ENCODE results near the gene CYTH4. TPM values are rescaled to one million over a fixed set of nuclear protein-coding genes. Genes with fewer than 3 reads are reported as not detected.

The CYTH4 gene
- total and polyA plus RNA-seq, 2 of the 8 experiments (the other 6 are each of a cell fraction or from before 2014, with no cell fraction given): 0.09 TPM; not detected in 1

- no peak overlapping the region for H2BK12ac ChIP-seq (ENCODE audit: low read depth, low read length)
- ChIA-PET CTCF (ENCODE audit: partially characterized antibody) (interaction anchor here (0.6 to 9.1 kb wide), 5 partner anchors 15 to 143 kb away, joined by 3 to 97 read pairs (median 3); no protein-coding TSS in a partner anchor), POLR2A (ENCODE audit: partially characterized antibody) (interaction anchor here (2.3 kb wide), 1 partner anchor 15 kb away, joined by 7 read pairs; no protein-coding TSS in a partner anchor)
- no peaks in the 10 kb centered on the region for H3K79me2 ChIP-seq (ENCODE audit: control insufficient read depth in 1 of 2, insufficient read depth in 2 of 2, low read length in 2 of 2)
- no peak overlapping the region for H3K9ac ChIP-seq (replicated peaks in 1 of 4; ENCODE audit: extremely low read depth in 1 of 4, low read depth in 3 of 4, low read length in 3 of 4)
- H2BK15ac ChIP-seq (ENCODE audit: low read length): no peak overlapping the region
- no peak overlapping the region for H2BK120ac ChIP-seq (replicated peaks; ENCODE audit: low read depth, low read length)
- H2BK20ac ChIP-seq (ENCODE audit: low read length): no peak overlapping the region
- no peak overlapping the region for H3K23ac ChIP-seq (ENCODE audit: insufficient read length)
- H4K5ac ChIP-seq (ENCODE audit: insufficient read length, low read depth, low read length): no peak overlapping the region
- no peak overlapping the region for H3K56ac ChIP-seq (replicated peaks; ENCODE audit: insufficient read length, low read depth, low read length)
- H3K18ac ChIP-seq (ENCODE audit: extremely low read depth, low read length): no peak overlapping the region
- no peak overlapping the region for H3K4me2 ChIP-seq (ENCODE audit: insufficient read depth in 1 of 2, low read depth in 2 of 2, low read length in 2 of 2)
- H4K20me1 ChIP-seq (replicated peaks in 1 of 2; ENCODE audit: control insufficient read depth in 1 of 2, insufficient read depth in 2 of 2, low read length in 2 of 2): no peaks in the 10 kb centered on the region
- H4K8ac ChIP-seq (ENCODE audit: extremely low read depth, insufficient read depth, low read length): no peak overlapping the region; the same call in 1 of the 2 replicates
- H3K4me3 ChIP-seq (ENCODE audit: extremely low read depth in 1 of 4, insufficient read depth in 2 of 4, low read depth in 3 of 4, low read length in 4 of 4): no peak overlapping the region
- H3K9me3 ChIP-seq (ENCODE audit: insufficient read depth in 2 of 2, low read depth in 1 of 2, low read length in 1 of 2): no peaks in the 10 kb centered on the region
- no peak overlapping the region for H3K4ac ChIP-seq (replicated peaks; ENCODE audit: insufficient read length, low read depth, low read length)
- FAIRE-seq (no peak), DNase-seq (ENCODE audit: low read depth in 1 of 2, low spot score in 2 of 2) (no peak)
- H2AFZ ChIP-seq (ENCODE audit: low read length): no peak overlapping the region
- no peak overlapping the region for H4K91ac ChIP-seq (replicated peaks; ENCODE audit: insufficient read length, low read length)
- H3K23me2 ChIP-seq (ENCODE audit: low read depth, low read length): peaks cover 4% of the 10 kb centered on the region; the same call in 1 of the 2 replicates
- no peaks in the 10 kb centered on the region for H3K27me3 ChIP-seq (replicated peaks in 1 of 4; ENCODE audit: control insufficient read depth in 3 of 4, extremely low read depth in 1 of 4, insufficient read depth in 3 of 4, low read length in 3 of 4)
- no peak overlapping the region for H3K14ac ChIP-seq (ENCODE audit: insufficient read length)
- H2BK5ac ChIP-seq (ENCODE audit: low read depth, low read length): no peak overlapping the region
- H3K36me3 ChIP-seq (ENCODE audit: control insufficient read depth in 2 of 4, insufficient read depth in 4 of 4, low read length in 3 of 4): no peaks in the 10 kb centered on the region
- H2AK5ac ChIP-seq (ENCODE audit: low read depth, low read length): no peak overlapping the region
- WGBS, 2 experiments (ENCODE audit: extremely low coverage in 1 of 2, insufficient coverage in 1 of 2, insufficient read length in 1 of 2, insufficient replicate concordance in 2 of 2, low coverage in 1 of 2, low lambda C conversion rate in 2 of 2, missing lambda C conversion rate in 1 of 2): 84% methylated on average over 11 of the region's 11 CpGs; no CpG with 5 or more reads in 1 of the 2 experiments
- peaks cover 0 to 19% (median 5%) of the 10 kb centered on the region in 4 experiments; a peak in 6 of 7 replicates for H3K4me1 ChIP-seq (replicated peaks in 1 of 4; ENCODE audit: control insufficient read depth in 3 of 4, insufficient read depth in 4 of 4, low read length in 3 of 4)
- H3K79me1 ChIP-seq (ENCODE audit: low read depth, low read length): no peaks in the 10 kb centered on the region
- H3K27ac ChIP-seq (ENCODE audit: low read depth, low read length): no peak overlapping the region
- TF ChIP-seq BCL11A (IDR thresholded peaks at IDR 0.05; ENCODE audit: low read depth in 2 of 2, low read length in 2 of 2): no peak
- TF ChIP-seq NRF1 (IDR thresholded peaks at IDR 0.05; ENCODE audit: low read depth, low read length): no peak
- TF ChIP-seq SRF (IDR thresholded peaks at IDR 0.05; ENCODE audit: low read depth, low read length): no peak
- no peak for TF ChIP-seq BACH1 (IDR thresholded peaks at IDR 0.05; ENCODE audit: low read length)
- TF ChIP-seq RNF2 (IDR thresholded peaks at IDR 0.05; ENCODE audit: borderline replicate concordance, low read depth, low read length, missing control alignments, poor library complexity, severe bottlenecking): no peak
- no peak for TF ChIP-seq JUND (IDR thresholded peaks at IDR 0.05; ENCODE audit: low read length)
- no peak for TF ChIP-seq EGR1 (IDR thresholded peaks at IDR 0.05; ENCODE audit: borderline replicate concordance, low read depth, low read length)
- TF ChIP-seq PHF8 (conservative IDR thresholded peaks at IDR 0.05; ENCODE audit: low read depth, low read length): no peak
- no peak for TF ChIP-seq TCF12 (IDR thresholded peaks at IDR 0.05; ENCODE audit: low read depth, low read length)
- no peak for TF ChIP-seq NANOG (IDR thresholded peaks at IDR 0.05; ENCODE audit: insufficient read depth, low read depth, low read length, poor library complexity, severe bottlenecking)
- TF ChIP-seq TAF1 (IDR thresholded peaks at IDR 0.05; ENCODE audit: low read depth, low read length): no peak
- no peak for TF ChIP-seq EZH2 (IDR thresholded peaks at IDR 0.05; ENCODE audit: low read depth, low read length, severe bottlenecking)
- TF ChIP-seq HDAC6 (IDR thresholded peaks at IDR 0.05; ENCODE audit: low read depth, low read length): no peak
These were observed 41.9 kb upstream of the CYTH4 start for GRCh38 chr22:37240240-37240940.

Measured in H1 (cell line).